NB4 (cell line): ENCODE results near the gene SLU7.
A peak's percentile ranks its signal among the peaks of the same experiment; 100 is the strongest.

Experiments used
- DNase-seq: peaks from one replicate; pipeline ENCODE4 v3.0.0; 2010; ENCODE audit warnings: low read depth
- H3K4me3 ChIP-seq: one replicate; pipeline ENCODE4 v1.5.1; 2011; ENCODE audit warnings: mild to moderate bottlenecking, low read depth, low read length, moderate library complexity
- CTCF ChIP-seq: IDR thresholded peaks from one replicate; pipeline ENCODE4 v1.5.1; 2012; ENCODE audit warnings: low read depth, low read length
- MAX ChIP-seq: IDR thresholded peaks from 2 replicates; pipeline ENCODE4 v1.6.1; 2011; ENCODE audit warnings: low read depth, low read length
- MYC ChIP-seq: IDR thresholded peaks from 2 replicates; pipeline ENCODE4 v1.6.1; 2011; ENCODE audit warnings: low read depth, low read length
- POLR2A ChIP-seq: IDR thresholded peaks from 2 replicates; pipeline ENCODE4 v1.6.1; 2011; ENCODE audit warnings: mild to moderate bottlenecking; ENCODE audit not compliant: insufficient read length; ENCODE audit errors: extremely low read depth

SLU7 gene

GRCh38 chr5:160423099-160423498, 4.2 kb upstream of the SLU7 start:
- peak overlapping the region; percentile 93 for H3K4me3 ChIP-seq
- no peak for DNase-seq
- no peak for TF ChIP-seq POLR2A
- TF ChIP-seq MYC: no peak
- TF ChIP-seq MAX: no peak
- TF ChIP-seq CTCF: no peak

- peak; percentile 87 for TF ChIP-seq POLR2A
- no peak for TF ChIP-seq CTCF
- peak; percentile 74; the same call in 1 of the 2 replicates for TF ChIP-seq MYC
- TF ChIP-seq MAX: peak; percentile 38
- peak within 1 kb of the TSS; percentile 93 for H3K4me3 ChIP-seq
- DNase-seq: peak; percentile 98
Observed at GRCh38 chr5:160421625-160422258, 2.9 kb upstream of the SLU7 start, which contains the start of gene PTTG1. Gene PTTG1, plus strand, starts transcription at chr5:160421855. Its CDS starts 458 bp downstream, at chr5:160422313.

GRCh38 chr5:160420331-160420610, 1.4 kb upstream of the SLU7 start:
- no peak for TF ChIP-seq MAX
- TF ChIP-seq MYC: no peak
- TF ChIP-seq POLR2A: no peak
- H3K4me3 ChIP-seq: peak overlapping the region; percentile 94
- DNase-seq: no peak

GRCh38 chr5:160419458-160420330, 813 bp upstream of the SLU7 start:
- no peak for TF ChIP-seq MYC
- no peak for TF ChIP-seq MAX
- no peak for DNase-seq
- H3K4me3 ChIP-seq: peak overlapping the region; percentile 94

GRCh38 chr5:160399402-160400353, 19.2 kb downstream of the SLU7 start, which contains the start of gene FAM200C:
Gene FAM200C, minus strand, starts transcription at chr5:160400054. Its CDS starts 4,564 bp downstream, at chr5:160395490.
- TF ChIP-seq MYC: no peak
- 0 out of 2 replicates have a peak, but pooled peaks have one; percentile 1 for TF ChIP-seq MAX
- peak; percentile 88 for TF ChIP-seq POLR2A
- DNase-seq: peak; percentile 89
- peak within 1 kb of the TSS; percentile 83 for H3K4me3 ChIP-seq

GRCh38 chr5:160398806-160399205, 20.1 kb downstream of the SLU7 start:
- TF ChIP-seq MAX (no peak), MYC (no peak), CTCF (no peak), POLR2A (no peak)

More at GRCh38 chr5:160398806-160399205, 20.1 kb downstream of the SLU7 start:
- DNase-seq: no peak
- H3K4me3 ChIP-seq: peak overlapping the region; percentile 83
